Stimulated activated CD8-positive, alpha-beta memory T cell treated with anti-CD3 and anti-CD28 coated beads, Interleukin-15, amount 100 ng/mL, for 1 hour (primary cell): ENCODE data around the gene DIP2A.
"Not testable (repeated sequence)": the region's sequence is repeated elsewhere in the genome, so short reads cannot be mapped to it uniquely, and the experiment has no call there.

Experiments used
- DNase-seq: peaks from one replicate; pipeline ENCODE4 v3.0.0-alpha.2; 2020; ENCODE audit warnings: low read depth

DIP2A gene

GRCh38 chr21:46425041-46425440 is 33.6 kb upstream of the DIP2A start:
- DNase-seq = no peak

- peak; percentile 38 for DNase-seq
These were observed 33.1 kb upstream of the DIP2A start for GRCh38 chr21:46425571-46425970.

GRCh38 chr21:46426313-46427046 is 32.2 kb upstream of the DIP2A start:
- DNase-seq = no peak

- no peak for DNase-seq
These were observed 31.2 kb upstream of the DIP2A start for GRCh38 chr21:46427516-46427915.

GRCh38 chr21:46428286-46428685 is 30.4 kb upstream of the DIP2A start:
- no peak for DNase-seq

GRCh38 chr21:46428987-46429710 is 29.5 kb upstream of the DIP2A start:
- DNase-seq = no peak

- DNase-seq = no peak
These were observed 28.7 kb upstream of the DIP2A start for GRCh38 chr21:46429754-46430681.

GRCh38 chr21:46431448-46431847 is 27.2 kb upstream of the DIP2A start:
- no peak for DNase-seq

- no peak for DNase-seq
These were observed 26.7 kb upstream of the DIP2A start for GRCh38 chr21:46431884-46432488.

GRCh38 chr21:46433116-46433515 is 25.6 kb upstream of the DIP2A start:
- DNase-seq = not testable (repeated sequence)

GRCh38 chr21:46434322-46434958 is 24.3 kb upstream of the DIP2A start:
- DNase-seq = no peak

GRCh38 chr21:46435786-46436227 is 22.9 kb upstream of the DIP2A start:
- no peak for DNase-seq

GRCh38 chr21:46436621-46437020 is 22.1 kb upstream of the DIP2A start:
- DNase-seq = no peak

GRCh38 chr21:46437096-46437498 is 21.6 kb upstream of the DIP2A start:
- no peak for DNase-seq

- no peak for DNase-seq
These were observed 21.2 kb upstream of the DIP2A start for GRCh38 chr21:46437511-46437910.

- no peak for DNase-seq
These were observed 20.4 kb upstream of the DIP2A start for GRCh38 chr21:46438241-46438640.

GRCh38 chr21:46439906-46440305 is 18.8 kb upstream of the DIP2A start:
- DNase-seq = no peak

GRCh38 chr21:46441331-46441730 is 17.4 kb upstream of the DIP2A start:
- DNase-seq = no peak

GRCh38 chr21:46441961-46442498 is 16.7 kb upstream of the DIP2A start:
- no peak for DNase-seq

GRCh38 chr21:46442938-46443337 is 15.8 kb upstream of the DIP2A start:
- no peak for DNase-seq

GRCh38 chr21:46443910-46444309 is 14.8 kb upstream of the DIP2A start:
- no peak for DNase-seq
